Measurements from ENCODE around the gene PDPR.
"Not testable (repeated sequence)": the region's sequence is repeated elsewhere in the genome, so short reads cannot be mapped to it uniquely, and the experiment has no call there.

PDPR gene

GRCh38 chr16:70151941-70152509 is 37.9 kb downstream of the PDPR start:
- POLR2A ChIA-PET = no interaction called here
- CTCF ChIA-PET = interaction anchor here (1.1 to 2.7 kb wide), 6 partner anchors 10 to 501 kb away, joined by 4 to 13 read pairs (median 5); no protein-coding TSS in a partner anchor
- TF ChIP-seq CTCF (IDR thresholded peaks at IDR 0.05; ENCODE audit: control extremely low read depth, extremely low read depth, low read depth, missing control alignments) = no peak
- peak; percentile 15 for DNase-seq (ENCODE audit: extremely low spot score)

GRCh38 chr16:70152578-70153302 is 38.6 kb downstream of the PDPR start:
- ChIA-PET POLR2A (no interaction called here), CTCF (interaction anchor here (1.1 to 2.7 kb wide), 5 partner anchors 10 to 500 kb away, joined by 4 to 13 read pairs (median 4); no protein-coding TSS in a partner anchor)
- no peak for TF ChIP-seq CTCF (IDR thresholded peaks at IDR 0.05; ENCODE audit: control extremely low read depth, extremely low read depth, low read depth, missing control alignments)
- peak; percentile 16 for DNase-seq (ENCODE audit: extremely low spot score)

- POLR2A ChIA-PET; DNase-seq (ENCODE audit: extremely low spot score): not testable (repeated sequence)
- CTCF ChIA-PET = interaction anchor here (1.0 to 1.1 kb wide), 2 partner anchors 9 to 498 kb away, joined by 3 read pairs; no protein-coding TSS in a partner anchor
These were observed 40.6 kb downstream of the PDPR start for GRCh38 chr16:70154736-70155135.

- ChIA-PET CTCF (interaction anchor here (0.9 to 1.2 kb wide), 3 partner anchors 8 to 497 kb away, joined by 3 to 4 read pairs (median 3); no protein-coding TSS in a partner anchor), POLR2A (no interaction called here)
- no peak for TF ChIP-seq CTCF (IDR thresholded peaks at IDR 0.05; ENCODE audit: control extremely low read depth, extremely low read depth, low read depth, missing control alignments)
- peak; percentile 18 for DNase-seq (ENCODE audit: extremely low spot score)
These were observed 42.3 kb downstream of the PDPR start for GRCh38 chr16:70156207-70156978.

GRCh38 chr16:70157105-70157476 is 43.0 kb downstream of the PDPR start:
- DNase-seq (ENCODE audit: extremely low spot score) = peak; percentile 14
- CTCF ChIA-PET = interaction anchor here (0.9 to 1.0 kb wide), 2 partner anchors 8 to 496 kb away, joined by 3 to 4 read pairs; no protein-coding TSS in a partner anchor
- POLR2A ChIA-PET = no interaction called here
- TF ChIP-seq CTCF (IDR thresholded peaks at IDR 0.05; ENCODE audit: control extremely low read depth, extremely low read depth, low read depth, missing control alignments) = no peak

GRCh38 chr16:70157477-70158260 is 43.5 kb downstream of the PDPR start:
- peak; percentile 26 for DNase-seq (ENCODE audit: extremely low spot score)
- TF ChIP-seq CTCF (IDR thresholded peaks at IDR 0.05; ENCODE audit: control extremely low read depth, extremely low read depth, low read depth, missing control alignments) = no peak
- ChIA-PET CTCF (interaction anchor here (0.9 to 1.0 kb wide), 2 partner anchors 7 to 495 kb away, joined by 3 to 4 read pairs; no protein-coding TSS in a partner anchor), POLR2A (no interaction called here)

Data from GM10248 (cell line).